Nephron (organoid): ENCODE measurements around the gene ZFYVE1.
A peak's percentile ranks its signal among the peaks of the same experiment; 100 is the strongest.

Source experiments
- H3K27ac Mint-ChIP-seq, 3 experiments: 2 replicates each; pipeline ENCODE4 v1.8.0; 2020; ENCODE audit warnings: mixed read lengths in 3 of 3, mild to moderate bottlenecking in 2 of 3, moderate library complexity in 1 of 3
- H3K27me3 Mint-ChIP-seq: 2 replicates; pipeline ENCODE4 v1.8.0; 2021; ENCODE audit warnings: low read depth, mild to moderate bottlenecking, moderate library complexity, mixed read lengths
- H3K36me3 Mint-ChIP-seq: 2 replicates; pipeline ENCODE4 v1.8.0; 2020; ENCODE audit warnings: low read depth, mixed read lengths
- H3K4me1 Mint-ChIP-seq: 2 replicates; pipeline ENCODE4 v1.8.0; 2020; ENCODE audit warnings: mixed read lengths
- H3K4me3 Mint-ChIP-seq, 3 experiments: 2 replicates each; pipeline ENCODE4 v1.8.0; 2020; ENCODE audit warnings: mild to moderate bottlenecking in 3 of 3, mixed read lengths in 3 of 3, moderate library complexity in 2 of 3
- H3K9me3 Mint-ChIP-seq: 2 replicates; pipeline ENCODE4 v1.8.0; 2020; ENCODE audit warnings: mixed read lengths
- TF ChIP-seq, protein P1 (sequence below), 3 experiments: fragments of 200-600 bp; sonication (generic); IDR thresholded peaks; one replicate each; pipeline ENCODE4 v1.5.0; 2021; ENCODE audit warnings: antibody characterized with exemption in 3 of 3; ENCODE audit not compliant: unreplicated experiment in 3 of 3

The ZFYVE1 gene, protein sequence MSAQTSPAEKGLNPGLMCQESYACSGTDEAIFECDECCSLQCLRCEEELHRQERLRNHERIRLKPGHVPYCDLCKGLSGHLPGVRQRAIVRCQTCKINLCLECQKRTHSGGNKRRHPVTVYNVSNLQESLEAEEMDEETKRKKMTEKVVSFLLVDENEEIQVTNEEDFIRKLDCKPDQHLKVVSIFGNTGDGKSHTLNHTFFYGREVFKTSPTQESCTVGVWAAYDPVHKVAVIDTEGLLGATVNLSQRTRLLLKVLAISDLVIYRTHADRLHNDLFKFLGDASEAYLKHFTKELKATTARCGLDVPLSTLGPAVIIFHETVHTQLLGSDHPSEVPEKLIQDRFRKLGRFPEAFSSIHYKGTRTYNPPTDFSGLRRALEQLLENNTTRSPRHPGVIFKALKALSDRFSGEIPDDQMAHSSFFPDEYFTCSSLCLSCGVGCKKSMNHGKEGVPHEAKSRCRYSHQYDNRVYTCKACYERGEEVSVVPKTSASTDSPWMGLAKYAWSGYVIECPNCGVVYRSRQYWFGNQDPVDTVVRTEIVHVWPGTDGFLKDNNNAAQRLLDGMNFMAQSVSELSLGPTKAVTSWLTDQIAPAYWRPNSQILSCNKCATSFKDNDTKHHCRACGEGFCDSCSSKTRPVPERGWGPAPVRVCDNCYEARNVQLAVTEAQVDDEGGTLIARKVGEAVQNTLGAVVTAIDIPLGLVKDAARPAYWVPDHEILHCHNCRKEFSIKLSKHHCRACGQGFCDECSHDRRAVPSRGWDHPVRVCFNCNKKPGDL

DNA sequence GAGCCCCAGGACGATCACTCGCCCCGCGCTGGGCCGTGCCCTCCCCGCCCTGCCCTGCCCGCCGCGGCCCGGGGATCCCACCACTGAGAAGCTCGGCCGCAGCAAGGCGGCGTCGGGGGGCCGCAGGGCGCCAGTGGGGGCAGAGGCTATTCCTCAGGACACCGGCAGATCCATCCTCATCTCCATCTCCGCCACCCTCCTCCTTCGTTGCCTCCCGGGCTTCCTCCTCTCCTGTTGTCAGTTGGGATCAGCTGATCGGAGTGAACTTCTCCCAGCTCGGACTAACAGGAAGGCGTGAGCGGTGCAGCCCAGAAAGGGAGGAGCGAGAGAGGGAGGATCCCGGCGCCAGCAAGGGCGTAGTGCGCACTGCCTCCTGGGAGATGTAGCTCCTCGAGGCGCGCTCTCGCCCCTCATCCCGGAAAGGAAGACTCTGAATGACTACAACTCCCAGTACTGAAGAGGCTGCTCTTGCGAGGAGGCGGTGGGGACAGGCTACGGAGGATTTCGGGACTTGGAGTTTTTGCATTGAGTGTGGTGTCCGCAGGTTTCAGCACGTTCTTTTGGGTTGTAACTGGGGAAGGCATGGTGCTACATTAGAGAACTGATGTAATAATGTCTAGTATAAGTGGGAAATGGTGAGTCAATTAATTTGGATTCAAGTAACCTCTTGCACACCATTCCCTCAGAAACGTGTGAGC is at the start of gene ZFYVE1:
Gene ZFYVE1 (minus strand): TSS at position 262 of the 698 bp plus-strand sequence. CDS start 2,598 bp downstream, outside the sequence.
- no peaks in the 10 kb centered on the region for H3K27me3 Mint-ChIP-seq
- no peaks in the 10 kb centered on the region for H3K9me3 Mint-ChIP-seq
- TF ChIP-seq, protein P1, sequence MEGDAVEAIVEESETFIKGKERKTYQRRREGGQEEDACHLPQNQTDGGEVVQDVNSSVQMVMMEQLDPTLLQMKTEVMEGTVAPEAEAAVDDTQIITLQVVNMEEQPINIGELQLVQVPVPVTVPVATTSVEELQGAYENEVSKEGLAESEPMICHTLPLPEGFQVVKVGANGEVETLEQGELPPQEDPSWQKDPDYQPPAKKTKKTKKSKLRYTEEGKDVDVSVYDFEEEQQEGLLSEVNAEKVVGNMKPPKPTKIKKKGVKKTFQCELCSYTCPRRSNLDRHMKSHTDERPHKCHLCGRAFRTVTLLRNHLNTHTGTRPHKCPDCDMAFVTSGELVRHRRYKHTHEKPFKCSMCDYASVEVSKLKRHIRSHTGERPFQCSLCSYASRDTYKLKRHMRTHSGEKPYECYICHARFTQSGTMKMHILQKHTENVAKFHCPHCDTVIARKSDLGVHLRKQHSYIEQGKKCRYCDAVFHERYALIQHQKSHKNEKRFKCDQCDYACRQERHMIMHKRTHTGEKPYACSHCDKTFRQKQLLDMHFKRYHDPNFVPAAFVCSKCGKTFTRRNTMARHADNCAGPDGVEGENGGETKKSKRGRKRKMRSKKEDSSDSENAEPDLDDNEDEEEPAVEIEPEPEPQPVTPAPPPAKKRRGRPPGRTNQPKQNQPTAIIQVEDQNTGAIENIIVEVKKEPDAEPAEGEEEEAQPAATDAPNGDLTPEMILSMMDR (IDR thresholded peaks at IDR 0.05; ENCODE audit: unreplicated experiment in 3 of 3), result no peak
- peak within 1 kb of the TSS; percentile 93 to 98 (median 98) for H3K4me3 Mint-ChIP-seq
- peak within 1 kb of the TSS; percentile 40 to 83 (median 54) for H3K27ac Mint-ChIP-seq
- peaks cover 20% of the 10 kb centered on the region for H3K36me3 Mint-ChIP-seq
- peaks cover 34% of the 10 kb centered on the region for H3K4me1 Mint-ChIP-seq

DNA sequence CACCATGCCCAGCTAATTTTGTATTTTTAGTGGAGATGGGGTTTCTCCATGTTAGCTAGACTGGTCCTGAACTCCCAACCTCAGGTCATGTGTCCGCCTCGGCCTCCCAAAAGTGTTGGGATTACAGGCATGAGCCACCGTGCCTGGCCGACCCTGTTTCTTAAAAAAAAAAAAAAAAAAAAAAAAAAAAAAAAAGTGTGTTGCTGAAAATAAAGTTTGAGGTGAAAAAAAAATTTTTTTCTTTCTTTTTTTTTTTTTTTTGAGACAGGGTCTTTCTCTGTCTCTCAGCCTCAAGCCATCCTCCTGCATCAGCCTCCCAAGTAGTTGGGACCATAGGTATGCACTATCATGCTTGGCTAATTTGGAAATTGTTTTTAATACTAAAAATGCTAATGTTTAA is 42.7 kb upstream of the ZFYVE1 start:
- peaks cover 45% of the 10 kb centered on the region for H3K36me3 Mint-ChIP-seq
- no peaks in the 10 kb centered on the region for H3K9me3 Mint-ChIP-seq
- H3K4me3 Mint-ChIP-seq, result no peak overlapping the region
- TF ChIP-seq, protein P1 (IDR thresholded peaks at IDR 0.05; ENCODE audit: unreplicated experiment in 3 of 3), result no peak
- no peaks in the 10 kb centered on the region for H3K27me3 Mint-ChIP-seq
- H3K4me1 Mint-ChIP-seq, result no peaks in the 10 kb centered on the region
- H3K27ac Mint-ChIP-seq, result no peak overlapping the region

DNA sequence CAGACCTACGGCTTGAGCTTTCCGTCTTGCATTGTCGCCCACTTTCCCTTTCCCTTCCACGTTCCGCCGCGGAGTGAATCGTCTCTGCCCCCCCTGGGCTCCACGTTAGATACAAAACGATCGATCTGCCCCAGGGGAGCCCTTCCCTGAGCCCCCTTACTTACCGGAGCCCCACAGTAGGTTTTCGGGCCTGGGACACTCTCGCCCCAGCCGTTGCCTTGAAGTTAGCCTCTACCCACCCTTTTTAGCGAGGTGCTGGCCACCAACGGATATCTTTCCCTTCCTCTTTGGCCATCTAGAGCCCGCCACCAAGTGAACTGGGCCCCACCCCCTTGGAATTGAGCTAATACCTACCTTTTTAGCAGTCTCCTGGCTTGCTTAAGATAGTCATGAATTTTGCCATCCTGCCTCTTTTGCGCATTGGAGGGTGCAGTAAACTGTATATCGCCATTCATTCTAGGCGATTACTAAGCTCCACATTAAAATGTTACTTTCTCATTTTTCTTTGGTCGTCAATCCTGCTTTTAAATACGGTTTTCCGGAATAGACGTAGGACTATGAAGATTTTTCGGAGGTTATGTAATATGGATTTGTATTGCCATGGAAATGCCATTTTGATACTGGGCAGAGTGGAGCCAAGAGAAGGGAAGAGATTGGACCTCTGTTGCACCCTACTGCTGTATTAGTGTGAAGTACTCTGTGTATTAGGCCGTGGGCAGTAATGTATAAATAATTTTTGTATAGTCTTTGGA is 32.2 kb upstream of the ZFYVE1 start:
- no peaks in the 10 kb centered on the region for H3K9me3 Mint-ChIP-seq
- TF ChIP-seq, protein P1 (IDR thresholded peaks at IDR 0.05; ENCODE audit: unreplicated experiment in 3 of 3), result no peak
- H3K4me3 Mint-ChIP-seq, result no peak overlapping the region
- peaks cover 20% of the 10 kb centered on the region for H3K4me1 Mint-ChIP-seq
- no peaks in the 10 kb centered on the region for H3K27me3 Mint-ChIP-seq
- peaks cover 17% of the 10 kb centered on the region for H3K36me3 Mint-ChIP-seq
- H3K27ac Mint-ChIP-seq, result no peak overlapping the region

DNA sequence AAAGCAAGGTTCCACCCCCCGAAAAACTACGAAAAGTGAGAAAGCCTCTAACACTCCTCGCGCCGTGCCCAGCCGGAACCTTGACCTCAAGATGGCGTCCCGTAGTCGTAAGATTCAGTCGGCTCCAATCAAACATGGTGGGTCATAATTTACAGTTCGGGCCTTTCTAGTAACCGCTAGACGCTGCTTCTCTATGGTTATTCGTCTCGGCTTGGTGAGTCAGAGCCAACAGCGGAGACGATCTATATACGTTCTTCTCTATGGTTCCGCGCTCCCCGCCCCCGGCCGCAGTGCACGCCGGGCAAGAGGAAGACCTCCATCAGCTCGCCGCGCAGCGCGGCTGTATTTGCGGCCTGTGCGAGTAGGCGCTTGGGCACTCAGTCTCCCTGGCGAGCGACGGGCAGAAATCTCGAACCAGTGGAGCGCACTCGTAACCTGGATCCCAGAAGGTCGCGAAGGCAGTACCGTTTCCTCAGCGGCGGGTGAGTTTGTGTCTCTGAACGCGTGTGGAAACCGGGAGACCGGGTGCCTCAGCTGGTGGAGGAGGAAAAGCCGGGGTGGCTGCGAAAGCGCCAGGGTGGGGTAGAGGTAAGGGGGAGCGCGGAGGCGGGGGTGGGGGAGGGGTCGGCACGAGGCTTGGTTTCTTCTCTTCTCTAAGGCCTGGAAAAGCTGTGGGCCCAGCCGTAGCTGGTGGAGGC is 31.5 kb upstream of the ZFYVE1 start, which contains the start of gene RBM25:
Gene RBM25 (plus strand): TSS at position 311 of the 698 bp plus-strand sequence. CDS start 13,108 bp downstream, outside the sequence.
- no peaks in the 10 kb centered on the region for H3K9me3 Mint-ChIP-seq
- no peak within 1 kb of the TSS for H3K4me3 Mint-ChIP-seq
- H3K27ac Mint-ChIP-seq, result no peak within 1 kb of the TSS
- H3K36me3 Mint-ChIP-seq, result peaks cover 9% of the 10 kb centered on the region
- H3K4me1 Mint-ChIP-seq, result peaks cover 13% of the 10 kb centered on the region
- TF ChIP-seq, protein P1 (IDR thresholded peaks at IDR 0.05; ENCODE audit: unreplicated experiment in 3 of 3), result no peak
- H3K27me3 Mint-ChIP-seq, result no peaks in the 10 kb centered on the region

DNA sequence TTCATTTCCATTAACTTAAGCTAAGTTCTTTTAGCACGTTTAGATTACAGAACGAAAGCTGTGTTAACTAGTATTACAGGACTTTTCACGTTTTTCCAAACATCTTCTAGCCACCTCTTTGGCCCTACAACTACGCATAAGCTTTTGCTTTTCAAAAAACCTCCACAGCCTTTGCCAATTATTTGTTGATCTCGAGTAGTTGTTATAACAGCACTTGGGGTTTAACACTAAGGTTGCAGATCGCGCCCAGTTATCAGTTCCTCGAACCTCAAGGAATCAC is 31.0 kb upstream of the ZFYVE1 start:
- Mint-ChIP-seq H3K9me3 (no peaks in the 10 kb centered on the region), H3K4me3 (no peak overlapping the region)

More for the DNA sequence above, 31.0 kb upstream of the ZFYVE1 start:
- TF ChIP-seq, protein P1 (IDR thresholded peaks at IDR 0.05; ENCODE audit: unreplicated experiment in 3 of 3), result no peak
- Mint-ChIP-seq H3K36me3 (peaks cover 8% of the 10 kb centered on the region), H3K27ac (no peak overlapping the region), H3K4me1 (peaks cover 12% of the 10 kb centered on the region), H3K27me3 (no peaks in the 10 kb centered on the region)
